ENCODE results near the gene PRDM16. TPM values are rescaled to one million over a fixed set of nuclear protein-coding genes. Genes with fewer than 3 reads are reported as not detected.

PRDM16 gene
- total RNA-seq, 1 experiment from 2014 or later: 0.17 TPM

- Histone ChIP-seq H3K14ac (ENCODE audit: insufficient read depth, low read length) (no peak overlapping the region), H3K23me2 (ENCODE audit: insufficient read length, low read depth, low read length, poor library complexity, severe bottlenecking) (no peaks in the 10 kb centered on the region), H3K4me2 (ENCODE audit: insufficient read depth, insufficient read length, low read length) (no peak overlapping the region), H2BK15ac (ENCODE audit: low read depth, low read length) (no peak overlapping the region), H3K79me1 (ENCODE audit: insufficient read depth, low read depth, low read length, poor library complexity, severe bottlenecking) (no peaks in the 10 kb centered on the region), H4K8ac (replicated peaks; ENCODE audit: insufficient read length, low read depth, low read length) (no peak overlapping the region), H3K4ac (ENCODE audit: low read depth, low read length) (no peak overlapping the region), H2BK12ac (ENCODE audit: insufficient read length, low read depth, low read length) (no peak overlapping the region), H3K27me3 (ENCODE audit: insufficient read depth, low read length) (no peaks in the 10 kb centered on the region; the same call in 1 of the 2 replicates), H3K9me3 (ENCODE audit: control insufficient read depth, low read depth, low read length) (no peaks in the 10 kb centered on the region), H4K91ac (ENCODE audit: insufficient read length, low read depth, low read length) (no peak overlapping the region), H2BK20ac (ENCODE audit: low read depth, low read length, poor library complexity, severe bottlenecking) (no peak overlapping the region), H3T11ph (ENCODE audit: low read length) (no peak overlapping the region), H3K23ac (ENCODE audit: insufficient read length, low read depth, low read length) (no peak overlapping the region), H3K18ac (ENCODE audit: insufficient read length, low read depth, low read length) (no peak overlapping the region), H3K4me1 (ENCODE audit: insufficient read depth, low read length) (no peaks in the 10 kb centered on the region), H3K27ac (ENCODE audit: insufficient read length, low read depth, low read length) (no peak overlapping the region), H3K56ac (ENCODE audit: insufficient read length, low read depth, low read length) (no peak overlapping the region), H4K5ac (ENCODE audit: insufficient read length, low read depth, low read length) (no peak overlapping the region), H2AFZ (ENCODE audit: low read length) (no peak overlapping the region), H4K20me1 (ENCODE audit: control insufficient read depth, insufficient read depth, insufficient read length) (no peaks in the 10 kb centered on the region), H2BK120ac (ENCODE audit: low read depth, low read length, poor library complexity, severe bottlenecking) (no peak overlapping the region), H3K79me2 (ENCODE audit: insufficient read depth, low read length) (no peaks in the 10 kb centered on the region; the same call in 1 of the 2 replicates), H2BK5ac (ENCODE audit: insufficient read length, low read length) (no peak overlapping the region), H2AK5ac (ENCODE audit: insufficient read length, low read length) (no peak overlapping the region), H3K9ac (ENCODE audit: extremely low read depth, insufficient read length, low read length) (no peak overlapping the region)
- H3K4me1 Mint-ChIP-seq: peaks cover 4 to 29% of the 10 kb centered on the region in 2 experiments
- H3K4me3 Mint-ChIP-seq: no peak overlapping the region
- no peak for DNase-seq
- TF ChIP-seq CTCF (conservative IDR thresholded peaks at IDR 0.05): no peak
- H3K27me3 Mint-ChIP-seq (ENCODE audit: low read depth): peaks cover 25% of the 10 kb centered on the region
- H3K27ac Mint-ChIP-seq: 0 out of 7 replicates have a peak overlapping the region, but pooled peaks of 1 of the 3 experiments have one; percentile 28
- no peaks in the 10 kb centered on the region for H3K36me3 Mint-ChIP-seq (ENCODE audit: insufficient read depth in 1 of 3, low read depth in 3 of 3)
- WGBS (ENCODE audit: extremely low coverage, insufficient read length, low lambda C conversion rate): no CpG with 5 or more reads among the region's 31 CpGs
- no peaks in the 10 kb centered on the region; a peak in 1 of 5 replicates for H3K9me3 Mint-ChIP-seq
These were observed 180.9 kb downstream of the PRDM16 start for GRCh38 chr1:3249631-3250501.

Data from H9 (cell line).